Measurements from ENCODE around the gene SMCO4. TPM values are rescaled to one million over a fixed set of nuclear protein-coding genes. Genes with fewer than 3 reads are reported as not detected.

The SMCO4 gene
- total RNA-seq, 4 donors from 2014 or later = 3.1 to 18.1 (median 10.2) TPM

GRCh38 chr11:93529707-93530467 lies 13.3 kb downstream of the SMCO4 start:
- peak overlapping the region; percentile 85 to 98 (median 90) for H3K27ac ChIP-seq
- no peaks in the 10 kb centered on the region for H3K27me3 ChIP-seq
- ATAC-seq (no peak), DNase-seq (no peak)
- no peak for TF ChIP-seq CTCF (IDR thresholded peaks at IDR 0.05 in 4 of 5, conservative IDR thresholded peaks at IDR 0.05 in 1 of 5)
- no peak for TF ChIP-seq POLR2A (IDR thresholded peaks at IDR 0.05)
- H3K9me3 ChIP-seq = no peaks in the 10 kb centered on the region
- no peaks in the 10 kb centered on the region for H3K36me3 ChIP-seq
- H3K4me3 ChIP-seq = peak overlapping the region in 1 of 4 donors; percentile 24
- H3K4me1 ChIP-seq = peaks cover 70 to 71% of the 10 kb centered on the region in 2 donors
- in situ Hi-C loops (cut with MboI; ENCODE audit: low sequenced_read_pairs in 4 of 4) = no loop called here
- intact Hi-C loops (cut with DNase I; ENCODE audit: low total_unique reads) = loop anchor here (5.0 to 10.0 kb wide), 2 partner anchors 37 to 215 kb away; partner anchors contain the start of genes C11orf54 and TAF1D

- Histone ChIP-seq H3K4me3 (peak overlapping the region in 3 of 4 donors; percentile 2 to 24 (median 4)), H3K36me3 (no peaks in the 10 kb centered on the region), H3K9me3 (no peaks in the 10 kb centered on the region), H3K27ac (peak overlapping the region; percentile 85 to 98 (median 90)), H3K27me3 (no peaks in the 10 kb centered on the region), H3K4me1 (peaks cover 72 to 75% of the 10 kb centered on the region in 2 donors)
- ATAC-seq (peak; percentile 68 to 82), DNase-seq (peak; percentile 35 to 58)
- TF ChIP-seq CTCF (IDR thresholded peaks at IDR 0.05 in 4 of 5, conservative IDR thresholded peaks at IDR 0.05 in 1 of 5) (no peak), POLR2A (IDR thresholded peaks at IDR 0.05) (peak in 1 of 2 donors; percentile 9)
- in situ Hi-C loops (cut with MboI; ENCODE audit: low sequenced_read_pairs in 4 of 4) = no loop called here
- intact Hi-C loops (cut with DNase I; ENCODE audit: low total_unique reads) = loop anchor here (5.0 to 10.0 kb wide), 2 partner anchors 38 to 216 kb away; partner anchors contain the start of genes C11orf54 and TAF1D
Observed at GRCh38 chr11:93528757-93529645, 14.2 kb downstream of the SMCO4 start.

- Histone ChIP-seq H3K9me3 (no peaks in the 10 kb centered on the region), H3K27ac (peak overlapping the region; percentile 85 to 98 (median 90)), H3K4me1 (peaks cover 72 to 75% of the 10 kb centered on the region in 2 donors), H3K36me3 (no peaks in the 10 kb centered on the region), H3K27me3 (no peaks in the 10 kb centered on the region), H3K4me3 (peak overlapping the region in 2 of 4 donors; percentile 4 to 24)
- DNase-seq = peak; percentile 62 to 76
- in situ Hi-C loops (cut with MboI; ENCODE audit: low sequenced_read_pairs in 4 of 4) = no loop called here
- TF ChIP-seq CTCF (IDR thresholded peaks at IDR 0.05 in 4 of 5, conservative IDR thresholded peaks at IDR 0.05 in 1 of 5) (no peak), POLR2A (IDR thresholded peaks at IDR 0.05) (no peak)
- ATAC-seq = peak; percentile 67 to 79
- intact Hi-C loops (cut with DNase I; ENCODE audit: low total_unique reads) = loop anchor here (5.0 to 10.0 kb wide), 2 partner anchors 39 to 217 kb away; partner anchors contain the start of genes C11orf54 and TAF1D
Observed at GRCh38 chr11:93528252-93528651, 14.9 kb downstream of the SMCO4 start.

- Histone ChIP-seq H3K27ac (peak overlapping the region; percentile 85 to 98 (median 90)), H3K36me3 (no peaks in the 10 kb centered on the region), H3K27me3 (no peaks in the 10 kb centered on the region), H3K4me1 (peaks cover 65 to 66% of the 10 kb centered on the region in 2 donors), H3K4me3 (no peak overlapping the region), H3K9me3 (no peaks in the 10 kb centered on the region)
- ATAC-seq (no peak), DNase-seq (no peak)
- intact Hi-C loops (cut with DNase I; ENCODE audit: low total_unique reads) (loop anchor here (5.0 to 10.0 kb wide), 2 partner anchors 40 to 218 kb away; partner anchors contain the start of genes C11orf54 and TAF1D), in situ Hi-C loops (cut with MboI; ENCODE audit: low sequenced_read_pairs in 4 of 4) (no loop called here)
- no peak for TF ChIP-seq CTCF (IDR thresholded peaks at IDR 0.05 in 4 of 5, conservative IDR thresholded peaks at IDR 0.05 in 1 of 5)
- TF ChIP-seq POLR2A (IDR thresholded peaks at IDR 0.05) = no peak
Observed at GRCh38 chr11:93526641-93527583, 16.3 kb downstream of the SMCO4 start.
